ENCODE data around the gene SPCS1. TPM values are rescaled to one million over a fixed set of nuclear protein-coding genes. Genes with fewer than 3 reads are reported as not detected.
"Not testable (repeated sequence)": the region's sequence is repeated elsewhere in the genome, so short reads cannot be mapped to it uniquely, and the experiment has no call there.

The SPCS1 gene
- 153 and 208 TPM in 2 replicates for total RNA-seq (2014; rRNA removed; shearing (Covaris generic))

DNA sequence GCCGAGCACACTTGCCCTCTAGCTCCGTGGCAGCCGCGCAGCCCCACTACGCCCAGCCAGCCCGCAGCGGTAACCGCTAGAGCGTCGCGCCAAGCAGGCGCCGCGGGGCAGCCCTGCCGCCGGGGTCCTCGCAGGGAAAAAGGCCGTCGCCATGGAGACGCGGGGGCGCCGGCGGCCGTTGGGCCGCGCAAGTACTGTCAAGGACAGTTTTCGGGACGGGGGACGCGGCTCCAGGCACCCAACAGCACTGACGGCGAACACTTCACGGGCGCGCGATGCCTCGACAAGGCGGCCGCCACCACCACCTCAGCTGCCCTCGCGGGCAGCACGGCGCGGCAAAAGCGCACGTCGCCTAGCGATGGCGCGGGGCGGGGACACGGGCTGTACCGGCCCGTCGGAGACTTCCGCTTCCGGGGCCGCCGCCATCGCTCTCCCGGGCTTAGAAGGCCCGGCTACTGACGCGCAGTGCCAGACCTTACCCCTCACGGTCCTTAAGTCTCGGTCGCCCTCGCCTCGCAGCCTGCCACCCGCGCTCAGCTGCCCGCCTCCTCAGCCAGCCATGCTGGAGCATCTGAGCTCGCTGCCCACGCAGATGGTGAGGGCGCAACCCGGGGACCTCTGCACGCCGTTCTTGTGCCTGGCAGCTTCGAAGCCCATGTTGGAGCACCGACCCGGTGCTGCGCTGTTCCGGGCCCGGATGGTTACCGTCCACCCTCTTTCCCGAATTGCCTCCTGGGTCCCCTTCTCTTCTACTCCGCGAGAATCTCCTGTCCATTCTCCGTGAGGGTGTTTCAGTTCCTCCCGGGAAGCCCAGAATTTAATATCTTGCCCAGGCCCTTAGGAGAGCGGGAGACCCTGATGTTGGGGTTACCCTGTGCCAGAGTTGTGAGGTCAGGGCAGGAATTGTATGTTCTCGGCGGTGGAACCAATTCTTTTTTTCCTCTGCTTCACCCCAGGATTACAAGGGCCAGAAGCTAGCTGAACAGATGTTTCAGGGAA lies at the start of gene SPCS1, which contains the start of gene GLT8D1:
SPCS1 (plus strand) TSS at position 419 of the 999 bp plus-strand sequence; CDS start at position 560, 141 bp downstream.
GLT8D1 (minus strand) TSS at position 104 of the 999 bp plus-strand sequence. CDS start 5,331 bp downstream, outside the sequence.
- DNase-seq (ENCODE audit: low spot score) = peak; percentile 64

- DNase-seq (ENCODE audit: low spot score) = no peak
These were observed 45.9 kb upstream of the SPCS1 start for GRCh38 chr3:52660046-52660445.

- no peak for DNase-seq (ENCODE audit: low spot score)
These were observed 42.8 kb upstream of the SPCS1 start for GRCh38 chr3:52663098-52663497.

GRCh38 chr3:52670621-52671521 lies 35.0 kb upstream of the SPCS1 start:
- peak; percentile 98 for DNase-seq (ENCODE audit: low spot score)

DNA sequence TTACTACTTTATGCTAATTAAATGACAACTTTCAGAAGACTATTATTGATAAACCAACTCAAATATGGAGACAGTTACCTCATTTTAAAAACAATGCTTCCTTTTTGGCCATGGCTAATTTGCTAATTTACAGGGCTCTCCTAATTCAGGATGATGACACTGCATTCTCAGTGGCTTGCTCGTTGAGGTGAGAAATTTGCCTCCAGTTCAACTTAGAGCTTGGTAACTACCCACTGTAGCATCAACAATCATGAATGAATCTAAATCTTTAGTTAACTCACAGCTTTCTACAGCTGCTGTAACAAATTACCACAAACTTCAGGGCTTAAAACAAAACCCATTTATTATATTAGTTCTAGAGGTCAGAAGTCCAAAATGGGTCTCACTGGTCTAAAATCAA lies 34.2 kb upstream of the SPCS1 start:
- no peak for DNase-seq (ENCODE audit: low spot score)

GRCh38 chr3:52676201-52676600 lies 29.7 kb upstream of the SPCS1 start:
- DNase-seq (ENCODE audit: low spot score) = not testable (repeated sequence)

GRCh38 chr3:52678265-52679198 lies 27.4 kb upstream of the SPCS1 start:
- no peak for DNase-seq (ENCODE audit: low spot score)

- DNase-seq (ENCODE audit: low spot score) = no peak
These were observed 26.7 kb upstream of the SPCS1 start for GRCh38 chr3:52679199-52679538.

DNA sequence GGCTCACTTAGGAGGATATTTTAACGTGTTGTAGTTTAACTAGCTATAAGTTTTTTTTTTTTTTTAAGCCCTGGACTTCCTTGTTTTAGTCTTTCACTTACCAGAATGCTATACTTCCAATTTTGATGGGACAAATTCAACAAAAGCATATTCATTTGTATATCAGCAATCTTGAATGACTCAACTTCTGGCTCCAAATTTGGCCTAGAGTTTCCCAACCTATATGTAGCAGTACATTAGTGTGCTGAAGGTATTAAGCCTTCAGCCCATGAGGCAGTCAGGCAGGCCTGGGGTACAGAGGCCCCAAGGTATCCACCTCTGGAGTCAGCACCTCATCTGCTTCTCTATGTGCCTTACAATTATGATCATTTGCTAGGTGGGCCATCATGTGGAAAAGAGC lies 26.1 kb upstream of the SPCS1 start:
- no peak for DNase-seq (ENCODE audit: low spot score)

DNA sequence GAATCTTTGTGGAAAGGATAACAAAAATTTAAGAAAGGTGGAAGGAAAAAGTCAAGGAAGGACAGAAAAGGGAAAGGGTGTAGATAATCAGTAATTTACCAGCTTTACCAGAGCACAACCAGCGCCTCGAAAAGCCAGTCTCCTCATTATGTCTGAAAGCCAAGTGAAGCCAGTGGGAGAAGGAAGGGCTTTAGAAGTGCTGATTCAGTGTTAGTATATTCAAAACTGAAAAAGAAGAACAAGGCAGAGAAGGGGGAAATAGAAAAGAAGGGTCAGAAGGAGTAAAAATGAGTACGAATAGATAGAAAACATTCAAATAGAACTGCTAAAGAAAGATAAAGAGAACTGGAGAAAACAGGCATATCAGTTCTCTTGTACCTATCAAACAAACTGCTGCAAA lies 24.3 kb upstream of the SPCS1 start:
- no peak for DNase-seq (ENCODE audit: low spot score)

DNA sequence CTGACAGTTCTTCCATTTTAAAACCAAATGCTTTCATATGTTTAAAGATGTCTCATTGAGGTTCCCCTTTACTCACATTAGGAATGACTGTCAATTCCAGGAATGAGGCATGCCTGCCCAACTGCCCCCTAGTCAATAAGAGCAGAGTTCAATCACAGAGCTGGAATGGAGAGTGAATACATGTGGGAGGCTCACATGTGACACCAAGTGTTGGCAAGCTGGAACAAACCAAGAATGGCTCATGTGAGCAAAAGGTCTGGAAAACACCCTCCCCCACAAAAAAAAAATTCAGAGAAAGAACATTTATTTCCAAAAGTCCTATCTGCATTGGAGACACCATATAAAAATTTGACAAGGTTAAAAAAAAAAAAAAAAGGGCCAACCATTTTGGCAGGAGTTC lies 23.9 kb upstream of the SPCS1 start:
- DNase-seq (ENCODE audit: low spot score) = peak; percentile 22

DNA sequence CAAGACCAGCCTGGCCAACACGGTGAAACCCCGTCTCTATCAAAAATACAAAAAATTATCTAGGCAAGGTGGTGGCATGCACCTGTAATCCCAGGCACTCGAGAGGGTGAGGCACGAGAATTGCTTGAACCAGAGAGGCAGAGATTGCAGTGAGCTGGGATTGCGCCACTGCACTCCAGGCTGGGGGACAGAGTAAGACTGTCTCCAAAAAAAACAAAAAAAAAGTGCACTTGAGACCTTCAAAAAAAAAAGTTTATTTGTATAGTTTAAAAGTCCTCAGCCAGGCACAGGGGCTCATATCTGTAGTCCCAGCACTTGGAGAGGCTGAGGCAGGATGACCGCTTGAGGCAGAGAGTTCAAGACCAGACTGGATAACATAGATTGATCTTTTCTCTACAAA lies 22.3 kb upstream of the SPCS1 start:
- DNase-seq (ENCODE audit: low spot score) = no peak

- no peak for DNase-seq (ENCODE audit: low spot score)
These were observed 21.7 kb upstream of the SPCS1 start for GRCh38 chr3:52684184-52684583.

DNA sequence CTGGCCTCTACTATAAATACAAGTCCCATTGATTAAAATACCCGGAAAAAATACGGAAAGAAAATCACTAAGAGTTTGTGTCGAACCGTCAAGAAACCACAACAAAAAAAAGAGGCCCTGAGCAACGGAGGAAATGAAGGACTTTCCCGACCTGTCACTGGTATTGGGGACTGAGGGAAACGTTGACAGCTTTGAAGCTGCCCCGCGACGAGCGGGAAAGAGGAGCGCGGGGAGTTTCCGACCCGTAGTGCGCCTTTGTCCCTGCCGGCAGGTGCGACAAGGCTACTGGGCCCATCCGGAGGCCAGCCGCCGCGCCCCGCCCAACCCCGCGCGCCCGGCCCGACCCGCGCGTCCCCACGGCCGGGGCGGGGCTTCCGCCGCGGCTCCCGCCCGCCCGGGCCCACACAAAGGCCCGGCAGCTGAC lies 20.6 kb upstream of the SPCS1 start:
- peak; percentile 27 for DNase-seq (ENCODE audit: low spot score)

DNA sequence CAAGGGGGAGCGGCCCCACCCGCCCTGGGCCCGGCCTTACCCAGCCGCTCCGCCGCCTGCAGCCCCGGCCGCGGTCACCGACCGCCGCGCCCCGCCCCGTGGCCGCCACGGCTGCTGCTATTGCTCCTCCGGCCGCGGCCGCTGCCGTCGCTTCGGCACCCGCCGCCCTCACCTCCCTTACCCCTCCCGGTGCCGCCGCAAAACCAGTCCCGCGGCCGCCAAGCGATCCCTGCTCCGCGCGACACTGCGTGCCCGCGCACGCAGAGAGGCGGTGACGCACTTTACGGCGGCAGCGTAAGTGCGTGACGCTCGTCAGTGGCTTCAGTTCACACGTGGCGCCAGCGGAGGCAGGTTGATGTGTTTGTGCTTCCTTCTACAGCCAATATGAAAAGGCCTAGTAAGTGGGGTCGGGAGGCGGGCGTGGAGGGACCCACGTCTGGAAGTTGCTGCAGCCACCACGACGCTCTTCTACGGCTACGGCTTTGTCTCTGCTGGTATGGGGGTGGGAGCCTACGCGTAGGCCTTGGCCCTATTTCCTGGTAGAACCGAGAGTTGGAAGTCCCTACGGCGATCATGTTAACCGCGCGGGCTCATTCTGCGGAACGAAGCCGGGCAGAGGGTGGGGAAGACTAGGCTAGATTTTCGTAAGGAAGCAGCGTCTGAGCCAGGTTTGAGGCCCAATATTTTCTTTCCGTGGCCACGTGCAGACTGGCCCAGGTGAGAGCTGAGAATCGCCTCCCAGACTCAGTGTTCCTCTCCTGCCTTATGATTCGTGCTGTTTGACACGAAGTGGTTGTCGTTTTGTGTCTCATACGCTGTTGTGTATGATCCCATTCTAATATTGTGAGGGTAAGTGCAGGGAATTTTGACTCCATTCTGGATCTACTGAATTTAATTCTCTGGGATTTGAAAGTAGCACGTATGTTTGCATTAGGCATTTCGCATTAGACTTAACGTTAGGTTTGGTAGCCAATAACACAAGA lies 19.9 kb upstream of the SPCS1 start, which contains the start of the genes GNL3 and PBRM1:
GNL3 (plus strand) TSS at position 324 of the 983 bp plus-strand sequence; CDS start at position 385, 61 bp downstream.
PBRM1 (minus strand) TSS at position 205 of the 983 bp plus-strand sequence.
- DNase-seq (ENCODE audit: low spot score) = peak; percentile 89

DNA sequence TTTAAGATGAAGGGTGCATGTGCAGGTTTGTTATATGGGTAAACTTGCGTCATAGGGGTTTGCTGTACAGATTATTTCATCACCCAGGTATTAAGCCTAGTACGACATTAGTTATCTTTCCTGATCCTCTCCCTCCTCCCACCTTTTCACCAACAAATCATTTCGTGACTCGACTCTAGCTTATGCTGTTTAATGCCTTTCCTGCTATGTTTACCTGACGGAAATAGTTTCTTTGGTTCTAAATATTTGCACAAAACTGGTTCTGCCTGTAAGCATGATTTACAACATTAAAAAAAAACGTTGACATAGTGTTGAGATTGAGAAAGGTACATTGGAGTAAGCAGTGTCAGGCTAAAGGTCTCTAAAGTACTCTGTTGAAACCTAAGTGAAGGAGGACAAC lies 17.6 kb upstream of the SPCS1 start:
- DNase-seq (ENCODE audit: low spot score) = no peak

DNA sequence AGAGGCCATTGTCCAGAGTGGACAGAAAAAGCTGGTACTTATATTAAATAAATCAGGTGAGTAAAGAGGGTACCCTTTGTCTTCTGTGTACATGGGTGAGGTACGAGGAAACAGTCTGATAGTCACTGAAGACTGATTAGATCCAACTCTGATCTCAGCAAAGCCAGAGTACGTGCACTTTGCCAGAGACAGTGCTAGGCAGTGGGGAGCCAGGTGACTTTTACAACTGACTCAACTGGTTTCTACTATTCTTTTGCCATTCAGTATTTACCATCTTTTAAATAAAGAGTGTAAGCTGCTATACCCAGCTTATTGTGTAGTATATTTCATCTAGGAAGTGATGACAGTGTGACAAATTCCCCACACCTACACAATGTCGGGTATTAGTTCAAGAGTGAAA lies 16.8 kb upstream of the SPCS1 start:
- no peak for DNase-seq (ENCODE audit: low spot score)

DNA sequence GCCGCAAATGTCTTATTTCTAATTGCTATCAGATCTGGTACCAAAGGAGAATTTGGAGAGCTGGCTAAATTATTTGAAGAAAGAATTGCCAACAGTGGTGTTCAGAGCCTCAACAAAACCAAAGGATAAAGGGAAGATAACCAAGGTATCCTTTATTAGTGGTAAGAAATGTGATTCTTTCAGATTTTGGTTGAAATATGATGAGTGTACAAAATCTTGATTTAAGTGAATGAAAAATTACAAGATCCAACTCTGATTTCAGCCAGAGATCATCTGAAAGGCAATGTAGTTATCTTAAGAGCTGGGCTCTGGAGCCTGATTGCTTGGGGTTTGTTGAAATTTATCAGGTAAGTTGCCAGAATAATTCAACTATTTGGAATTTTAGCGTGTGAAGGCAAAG lies 15.3 kb upstream of the SPCS1 start:
- no peak for DNase-seq (ENCODE audit: low spot score)

- no peak for DNase-seq (ENCODE audit: low spot score)
These were observed 12.8 kb upstream of the SPCS1 start for GRCh38 chr3:52693071-52693470.
